ENCODE measurements around the gene GTF2F1. TPM values are rescaled to one million over a fixed set of nuclear protein-coding genes. Genes with fewer than 3 reads are reported as not detected.

Gene GTF2F1
- total and polyA plus RNA-seq, 9 of the 15 experiments (the other 6 are each of a cell fraction or from before 2014, with no cell fraction given), result 4.7 to 75.4 (median 68.4) TPM

GRCh38 chr19:6425732-6426620 is 33.0 kb upstream of the GTF2F1 start (continued):
- TF ChIP-seq ZC3H4 (CRISPR knock-in tag; IDR thresholded peaks at IDR 0.05; ENCODE audit: borderline replicate concordance), result no peak
- TF ChIP-seq PHF20 (IDR thresholded peaks at IDR 0.05; ENCODE audit: partially characterized antibody), result peak; percentile 52
- 0 out of 2 replicates have a peak, but pooled peaks have one; percentile 14 for TF ChIP-seq ZNF282 (CRISPR knock-in tag; IDR thresholded peaks at IDR 0.05)
- TF ChIP-seq PHF21A (IDR thresholded peaks at IDR 0.05; ENCODE audit: borderline replicate concordance, low read depth), result no peak
- TF ChIP-seq RUNX1 (IDR thresholded peaks at IDR 0.05; ENCODE audit: low read depth), result no peak
- no peak for TF ChIP-seq E2F5 (CRISPR knock-in tag; IDR thresholded peaks at IDR 0.05)
- TF ChIP-seq ARID1B (IDR thresholded peaks at IDR 0.05), result no peak
- no peak; the same call in 1 of the 2 replicates for TF ChIP-seq IRF9 (tag; IDR thresholded peaks at IDR 0.05)
- no peak for TF ChIP-seq COPS2 (conservative IDR thresholded peaks at IDR 0.05)
- peak in 1 of 2 experiments; percentile 33 for TF ChIP-seq AFF1 (IDR thresholded peaks at IDR 0.05; ENCODE audit: low read depth in 1 of 2, partially characterized antibody in 2 of 2)
- no peak for TF ChIP-seq TFAM (CRISPR knock-in tag; conservative IDR thresholded peaks at IDR 0.05)
- no peak for TF ChIP-seq RBM39 (optimal IDR thresholded peaks at IDR 0.05; ENCODE audit: low read depth, low read length)
- TF ChIP-seq ZNF592 (IDR thresholded peaks at IDR 0.05), result peak; percentile 71
- 0 out of 2 replicates have a peak, but pooled peaks have one; percentile 35 for TF ChIP-seq FOXO4 (CRISPR knock-in tag; IDR thresholded peaks at IDR 0.05)

Data from K562 (cell line).